Neural progenitor cell (in vitro differentiated cells): Measurements from ENCODE around the gene RBM15.

ENCODE experiments used
- CTCF ChIP-seq: fragments of 200-600 bp; sonication (generic); IDR thresholded peaks from 2 replicates; pipeline ENCODE4 v1.5.1; 2017; ENCODE audit warnings: antibody characterized with exemption, mild to moderate bottlenecking
- EZH2 ChIP-seq: fragments of 200-600 bp; sonication (generic); IDR thresholded peaks from 2 replicates; pipeline ENCODE4 v1.6.1; 2017; ENCODE audit warnings: antibody characterized with exemption, mild to moderate bottlenecking, moderate library complexity
- EZH2phosphoT487 ChIP-seq: fragments of 200-600 bp; sonication (generic); IDR thresholded peaks from 2 replicates; pipeline ENCODE4 v1.6.1; 2017; ENCODE audit warnings: antibody characterized with exemption

GRCh38 chr1:110346690-110347089 lies 7.5 kb downstream of the RBM15 start:
- TF ChIP-seq CTCF, result no peak
- TF ChIP-seq EZH2, result no peak
- no peak for TF ChIP-seq EZH2phosphoT487
